22Rv1 (cell line): ENCODE measurements around the gene CBLB.

Experiments
- H3K27ac ChIP-seq: fragments of 450-650 bp; 2 replicates; pipeline ENCODE4 v1.5.1; 2017
- CTCF ChIP-seq: fragments of 450-650 bp; IDR thresholded peaks from 2 replicates; pipeline ENCODE4 v1.5.1; 2017; ENCODE audit warnings: mild to moderate bottlenecking
- ZFX ChIP-seq: fragments of 450-650 bp; IDR thresholded peaks from 2 replicates; pipeline ENCODE4 v1.6.1; 2017; ENCODE audit warnings: antibody characterized with exemption, borderline replicate concordance

CBLB gene

GRCh38 chr3:105857601-105858000 lies 11.2 kb downstream of the CBLB start:
- no peak overlapping the region for H3K27ac ChIP-seq
- TF ChIP-seq ZFX = no peak
- no peak for TF ChIP-seq CTCF

DNA sequence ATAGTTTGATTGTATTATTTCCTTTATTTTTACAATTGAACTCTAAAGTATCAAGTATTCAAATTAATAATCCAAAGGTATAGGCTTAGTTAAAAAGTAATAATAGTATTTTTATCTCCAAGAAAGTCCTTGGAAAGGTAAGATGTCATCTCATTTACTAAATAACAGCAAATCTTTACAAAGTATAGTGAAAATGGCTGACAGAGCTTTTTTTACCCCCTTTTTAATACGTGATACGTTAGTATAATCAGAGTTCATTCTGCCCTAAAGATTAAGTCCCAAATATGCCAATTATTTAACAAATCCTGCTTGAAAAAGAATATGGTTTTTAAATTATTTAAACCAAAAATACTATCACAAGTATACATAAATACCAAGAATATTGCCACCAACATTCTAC lies 12.2 kb downstream of the CBLB start:
- TF ChIP-seq CTCF (no peak), ZFX (no peak)
- no peak overlapping the region for H3K27ac ChIP-seq

- H3K27ac ChIP-seq = no peak overlapping the region
- TF ChIP-seq CTCF (no peak), ZFX (no peak)
Measured at GRCh38 chr3:105853801-105854432, 14.9 kb downstream of the CBLB start.

- no peak for TF ChIP-seq CTCF
- H3K27ac ChIP-seq = no peak overlapping the region
Measured at GRCh38 chr3:105851582-105851981, 17.2 kb downstream of the CBLB start.

- TF ChIP-seq ZFX (no peak), CTCF (no peak)
- H3K27ac ChIP-seq = no peak overlapping the region
Measured at GRCh38 chr3:105851176-105851575, 17.6 kb downstream of the CBLB start.

- no peak for TF ChIP-seq ZFX
- no peak for TF ChIP-seq CTCF
- no peak overlapping the region for H3K27ac ChIP-seq
Measured at GRCh38 chr3:105850593-105850992, 18.2 kb downstream of the CBLB start.

DNA sequence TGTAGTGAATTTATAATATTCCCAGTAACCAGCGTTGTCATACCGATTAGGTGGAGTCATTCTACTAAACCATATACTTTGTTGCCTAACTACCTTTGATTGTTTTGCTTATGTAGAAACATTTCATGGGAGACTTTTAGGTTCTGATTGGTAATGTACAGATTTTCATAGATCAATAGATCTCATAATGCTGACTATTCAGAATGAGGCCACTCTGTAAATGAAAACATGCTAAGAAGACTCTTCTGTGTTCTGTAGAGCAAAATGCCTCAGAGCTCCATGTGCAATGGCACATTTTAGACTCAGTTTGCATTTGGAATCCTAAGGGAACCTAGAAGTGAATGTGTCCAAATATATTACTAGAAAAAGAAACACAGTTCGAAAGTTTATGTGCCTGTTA lies 20.0 kb downstream of the CBLB start:
- H3K27ac ChIP-seq = no peak overlapping the region
- TF ChIP-seq ZFX (no peak), CTCF (no peak)
